ENCODE data around the gene NECTIN4. TPM values are rescaled to one million over a fixed set of nuclear protein-coding genes. Genes with fewer than 3 reads are reported as not detected.

NECTIN4 gene
- total RNA-seq, 1 donor from 2014 or later: 1.9 TPM

GRCh38 chr1:161021165-161021969 lies 68.0 kb downstream of the NECTIN4 start:
- H3K36me3 Mint-ChIP-seq (ENCODE audit: insufficient read depth): peaks cover 3% of the 10 kb centered on the region
- peaks cover 37% of the 10 kb centered on the region for H3K4me1 Mint-ChIP-seq (ENCODE audit: low read depth)
- no peaks in the 10 kb centered on the region for H3K27me3 Mint-ChIP-seq
- TF ChIP-seq CTCF (IDR thresholded peaks at IDR 0.05; ENCODE audit: unreplicated experiment): no peak
- peak overlapping the region; percentile 99 for H3K27ac Mint-ChIP-seq
- H3K4me3 Mint-ChIP-seq (ENCODE audit: low read depth): peak overlapping the region; percentile 86
- DNase-seq (ENCODE audit: low spot score, unreplicated experiment): peak; percentile 96
- no peaks in the 10 kb centered on the region for H3K9me3 Mint-ChIP-seq (ENCODE audit: low read depth)

Other genes with a start within 250 kb of the NECTIN4 start
- gene CD244, start 226.7 kb downstream of the NECTIN4 start, total RNA-seq: not detected in 2 replicates
- 0.33 TPM in 1 of 2 replicates, not detected in the other for gene ITLN1, start 204.4 kb downstream of the NECTIN4 start, total RNA-seq
- 1.2 and 1.8 TPM in 2 replicates for gene ITLN2, start 134.7 kb downstream of the NECTIN4 start, total RNA-seq
- gene F11R, start 68.4 kb downstream of the NECTIN4 start, total RNA-seq: 149 and 156 TPM in 2 replicates
- 52.0 and 54.7 TPM in 2 replicates for gene TSTD1, start 50.6 kb downstream of the NECTIN4 start, total RNA-seq
- 79.9 and 88.7 TPM in 2 replicates for gene USF1, start 43.6 kb downstream of the NECTIN4 start, total RNA-seq
- gene ARHGAP30, start 19.7 kb downstream of the NECTIN4 start, total RNA-seq: 0.20 TPM in 1 of 2 replicates, not detected in the other
- 14.7 and 16.7 TPM in 2 replicates for gene KLHDC9, start 8.8 kb upstream of the NECTIN4 start, total RNA-seq
- 54.8 and 57.9 TPM in 2 replicates for gene PFDN2, start 28.5 kb upstream of the NECTIN4 start, total RNA-seq
- 58.6 and 59.0 TPM in 2 replicates for gene NIT1, start 28.5 kb upstream of the NECTIN4 start, total RNA-seq
- 46.9 and 49.3 TPM in 2 replicates for gene DEDD, start 43.1 kb upstream of the NECTIN4 start, total RNA-seq
- 139 and 150 TPM in 2 replicates for gene UFC1, start 64.4 kb upstream of the NECTIN4 start, total RNA-seq
- gene USP21, start 69.9 kb upstream of the NECTIN4 start, total RNA-seq: 48.8 and 51.1 TPM in 2 replicates
- 50.9 and 56.5 TPM in 2 replicates for gene PPOX, start 76.9 kb upstream of the NECTIN4 start, total RNA-seq
- 45.9 and 48.2 TPM in 2 replicates for gene B4GALT3, start 87.9 kb upstream of the NECTIN4 start, total RNA-seq
- 0.22 and 0.24 TPM in 2 replicates for gene ADAMTS4, start 109.5 kb upstream of the NECTIN4 start, total RNA-seq
- 98.2 and 103 TPM in 2 replicates for gene NDUFS2, start 112.8 kb upstream of the NECTIN4 start, total RNA-seq
- 0.60 and 1.5 TPM in 2 replicates for gene FCER1G, start 125.7 kb upstream of the NECTIN4 start, total RNA-seq
- gene APOA2, start 134.1 kb upstream of the NECTIN4 start, total RNA-seq: 51.3 and 74.2 TPM in 2 replicates
- 15.2 and 16.3 TPM in 2 replicates for gene TOMM40L, start 136.5 kb upstream of the NECTIN4 start, total RNA-seq
- not detected in 2 replicates for gene NR1I3, start 148.6 kb upstream of the NECTIN4 start, total RNA-seq
- gene PCP4L1, start 169.2 kb upstream of the NECTIN4 start, total RNA-seq: 0.86 and 1.1 TPM in 2 replicates
- gene MPZ, start 220.4 kb upstream of the NECTIN4 start, total RNA-seq: 4.4 and 4.5 TPM in 2 replicates
- 167 and 190 TPM in 2 replicates for gene SDHC, start 224.8 kb upstream of the NECTIN4 start, total RNA-seq

Measured in progenitor cell of endocrine pancreas (in vitro differentiated cells).